HUDEP-2 (cell line): Measurements from ENCODE around the gene CENPW.

ENCODE experiments used
- DNase-seq, 76 experiments: peaks; one replicate each; lab custom pipeline; 2025; ENCODE audit not compliant: unreplicated experiment in 76 of 76; lab: John Stamatoyannopoulos, UW

Gene CENPW

GRCh38 chr6:126372626-126373025 lies 32.7 kb downstream of the CENPW start:
- DNase-seq: no peak

DNA sequence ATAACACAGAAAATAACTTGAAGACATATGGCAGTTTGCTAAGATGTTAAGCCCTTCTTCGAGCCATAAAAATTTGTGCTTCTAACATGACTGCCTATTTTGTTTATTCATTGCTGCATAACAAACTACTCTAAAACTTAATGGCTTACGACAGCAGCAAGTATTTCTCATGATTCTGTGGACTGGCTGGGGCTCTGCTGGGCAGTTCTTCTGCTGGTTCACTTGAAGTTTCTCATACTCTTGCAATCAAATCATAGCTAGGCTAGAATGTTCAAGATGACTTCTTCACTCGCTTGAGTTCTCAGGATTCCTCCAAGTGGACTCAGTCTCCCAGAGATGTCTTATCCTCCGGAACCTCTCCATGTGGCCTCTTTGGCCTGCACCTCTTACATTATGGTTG lies 33.4 kb downstream of the CENPW start:
- no peak for DNase-seq

DNA sequence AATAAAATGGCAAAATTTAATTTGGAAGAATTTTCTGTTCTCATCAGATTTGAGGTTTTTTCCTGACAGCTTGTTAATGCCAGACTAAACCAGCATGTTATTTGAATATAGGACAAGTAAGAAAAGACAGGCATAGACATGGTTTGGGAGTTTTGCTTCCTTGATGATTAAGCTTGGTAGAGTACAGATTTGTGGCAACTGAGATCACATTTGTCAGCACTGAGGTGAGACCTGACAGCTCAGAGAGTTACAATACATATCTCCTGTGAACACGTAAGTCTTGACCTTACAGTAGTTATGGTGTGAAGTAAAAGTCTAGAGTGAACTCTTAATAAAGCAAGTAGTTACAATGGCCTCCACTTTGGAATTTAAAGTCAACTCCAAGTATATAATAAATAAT lies 34.5 kb downstream of the CENPW start:
- no peak for DNase-seq

- DNase-seq: no peak
These were observed 36.8 kb downstream of the CENPW start for GRCh38 chr6:126376682-126377081.

DNA sequence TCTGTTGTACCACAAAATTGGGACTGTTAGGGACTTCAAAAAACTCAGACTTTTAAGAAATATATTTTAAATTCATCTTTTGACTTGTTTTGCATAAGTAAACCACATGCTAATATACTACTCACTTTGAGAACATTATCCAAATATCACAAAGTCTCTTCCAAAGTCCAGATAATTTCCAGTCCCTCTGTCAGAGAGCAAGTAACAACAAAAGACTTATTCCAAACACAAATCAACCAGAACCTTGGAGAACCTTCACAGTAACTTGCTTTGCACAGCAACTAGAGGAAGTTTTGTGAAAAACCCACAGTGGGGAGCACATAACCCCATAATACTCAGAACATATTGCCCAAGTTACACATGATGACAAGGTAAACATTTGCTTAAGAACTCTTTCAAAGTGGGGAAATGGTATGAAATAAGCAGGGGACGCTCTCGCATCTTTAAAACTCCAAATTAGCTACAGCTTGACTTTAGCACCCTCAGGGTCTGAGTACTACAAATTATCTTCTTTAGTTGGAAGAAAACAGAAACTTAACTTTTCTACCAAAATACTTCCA lies 37.8 kb downstream of the CENPW start:
- no peak for DNase-seq

DNA sequence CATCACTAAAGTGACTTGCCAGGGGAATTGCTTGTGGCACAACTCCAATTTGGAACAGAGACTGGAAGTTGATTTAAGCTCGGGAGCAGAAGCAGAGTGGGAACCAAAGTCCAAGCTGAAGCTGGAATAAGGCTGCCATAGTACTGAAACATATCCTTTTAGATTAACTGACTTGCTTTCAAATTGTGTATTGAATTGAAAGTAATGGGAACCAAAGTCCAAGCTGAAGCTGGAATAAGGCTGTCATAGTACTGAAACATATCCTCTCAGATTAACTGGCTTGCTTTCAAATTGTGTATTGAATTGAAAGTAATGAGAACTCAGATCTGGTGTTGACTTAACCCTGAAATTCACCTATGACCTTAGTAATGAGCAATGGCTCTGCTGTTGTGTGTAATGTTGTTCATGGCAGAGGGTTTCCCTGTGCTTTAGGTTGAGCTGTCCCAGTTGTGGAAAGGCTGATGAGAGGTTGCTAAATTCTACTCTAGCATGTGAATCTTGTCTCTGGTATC lies 40.2 kb downstream of the CENPW start:
- no peak for DNase-seq

DNA sequence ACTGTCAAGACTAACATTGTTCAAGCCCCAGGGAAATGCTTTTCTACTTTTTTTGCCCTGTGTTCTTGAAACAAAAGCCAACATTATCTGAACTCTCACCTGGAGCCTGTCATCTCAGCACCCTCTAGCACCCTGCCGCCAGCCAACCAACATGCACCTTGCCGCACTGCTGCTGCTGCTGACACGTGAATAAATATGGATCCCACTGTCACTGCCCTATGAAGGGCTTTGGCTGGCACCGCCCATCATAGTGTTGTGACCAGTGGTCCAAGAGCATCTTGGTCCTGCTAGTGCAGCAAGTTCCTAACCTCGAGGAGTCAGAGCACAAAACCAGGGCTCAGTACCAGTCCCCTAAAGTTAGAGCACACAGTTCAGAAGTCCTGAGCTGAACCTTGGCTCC lies 41.6 kb downstream of the CENPW start:
- DNase-seq: no peak

- no peak for DNase-seq
These were observed 43.3 kb downstream of the CENPW start for GRCh38 chr6:126383203-126383602.

DNA sequence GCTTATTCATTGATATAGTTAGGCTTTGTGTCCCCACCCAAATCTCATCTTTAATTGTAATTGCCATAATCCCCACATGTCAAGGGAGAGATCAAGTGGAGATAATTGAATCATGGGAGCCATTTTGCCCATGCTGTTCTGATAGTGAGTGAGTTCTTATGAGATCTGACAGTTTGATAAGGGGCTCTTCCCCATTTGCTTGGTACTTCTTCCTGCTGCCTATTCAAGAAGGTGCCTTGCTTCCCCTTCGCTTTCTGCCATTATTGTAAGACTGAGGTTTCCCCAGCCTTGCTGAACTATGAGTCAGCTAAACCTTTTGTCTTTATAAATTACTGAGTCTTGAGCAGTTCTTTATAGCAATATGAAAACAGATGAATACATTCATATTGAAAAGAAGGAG lies 45.6 kb downstream of the CENPW start:
- DNase-seq: no peak

DNA sequence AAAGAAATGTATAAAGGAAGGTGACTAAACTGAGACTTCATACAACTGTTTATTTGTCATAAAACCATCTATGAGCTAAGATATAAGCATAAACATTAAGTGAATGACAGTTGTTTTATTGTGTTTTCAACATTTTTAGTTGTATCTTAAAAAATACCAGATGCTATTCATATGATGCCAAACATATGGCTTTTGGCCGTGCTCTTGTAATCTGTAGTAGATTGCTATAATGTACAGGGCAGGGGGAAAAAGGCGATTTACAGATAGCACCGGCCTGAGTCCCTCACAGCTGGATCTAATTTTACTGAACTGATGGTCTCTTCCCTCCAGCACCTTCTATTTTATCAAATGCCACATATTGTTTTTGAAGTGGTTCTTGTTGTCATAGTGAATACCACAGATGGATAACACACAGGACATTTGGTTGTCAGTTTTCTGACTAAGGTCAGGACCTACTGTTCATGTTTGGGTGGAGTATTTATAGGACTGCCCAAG lies 48.2 kb downstream of the CENPW start:
- DNase-seq: no peak

GRCh38 chr6:126396131-126396530 lies 56.2 kb downstream of the CENPW start:
- no peak for DNase-seq
